ENCODE data around the gene PIGW. TPM values are rescaled to one million over a fixed set of nuclear protein-coding genes. Genes with fewer than 3 reads are reported as not detected.
A peak's percentile ranks its signal among the peaks of the same experiment; 100 is the strongest.

The PIGW gene
- total RNA-seq, 4 donors from 2014 or later = 6.9 to 11.0 (median 9.0) TPM

DNA sequence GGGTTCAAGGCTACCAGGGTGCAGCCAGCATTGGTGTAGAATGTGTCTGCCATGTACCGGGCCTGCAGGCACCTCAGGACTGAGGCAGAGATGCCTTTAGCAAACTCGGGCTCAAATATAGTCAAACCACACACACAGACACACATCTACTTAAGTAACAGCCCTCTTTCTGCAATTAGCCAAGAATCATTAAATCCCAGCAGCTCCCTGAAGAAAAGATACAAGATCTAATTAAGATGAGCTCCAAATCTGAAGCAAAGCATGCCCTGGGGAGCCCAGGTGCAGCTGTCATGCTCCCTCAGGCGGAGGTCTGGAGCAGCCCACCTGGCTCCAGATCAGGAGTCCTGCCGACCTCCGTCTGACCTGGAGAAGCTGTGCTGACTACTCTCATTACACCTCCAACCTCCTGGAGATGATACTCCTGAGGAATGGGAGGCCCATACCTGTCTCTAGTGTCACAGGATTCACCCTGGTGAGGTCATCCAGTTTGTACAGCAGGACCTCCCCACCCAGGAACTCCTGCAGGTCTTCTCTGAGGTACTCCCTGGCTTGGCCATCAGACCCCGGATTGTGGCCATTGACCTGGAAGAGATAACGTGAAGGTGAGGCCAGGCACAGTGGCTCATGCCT, 7.1 kb upstream of the PIGW start:
- 80 to 96% methylated on average over 1 to 6 of the region's 7 CpGs for WGBS, 2 donors
- DNase-seq = no peak
- Histone ChIP-seq H3K27ac (no peak overlapping the region), H3K9me3 (no peaks in the 10 kb centered on the region), H3K27me3 (no peaks in the 10 kb centered on the region), H3K4me1 (peaks cover 2 to 12% (median 5%) of the 10 kb centered on the region in 3 donors), H3K4me3 (no peak overlapping the region), H3K36me3 (peaks cover 11 to 100% (median 18%) of the 10 kb centered on the region in 3 donors)
- TF ChIP-seq, protein P1, sequence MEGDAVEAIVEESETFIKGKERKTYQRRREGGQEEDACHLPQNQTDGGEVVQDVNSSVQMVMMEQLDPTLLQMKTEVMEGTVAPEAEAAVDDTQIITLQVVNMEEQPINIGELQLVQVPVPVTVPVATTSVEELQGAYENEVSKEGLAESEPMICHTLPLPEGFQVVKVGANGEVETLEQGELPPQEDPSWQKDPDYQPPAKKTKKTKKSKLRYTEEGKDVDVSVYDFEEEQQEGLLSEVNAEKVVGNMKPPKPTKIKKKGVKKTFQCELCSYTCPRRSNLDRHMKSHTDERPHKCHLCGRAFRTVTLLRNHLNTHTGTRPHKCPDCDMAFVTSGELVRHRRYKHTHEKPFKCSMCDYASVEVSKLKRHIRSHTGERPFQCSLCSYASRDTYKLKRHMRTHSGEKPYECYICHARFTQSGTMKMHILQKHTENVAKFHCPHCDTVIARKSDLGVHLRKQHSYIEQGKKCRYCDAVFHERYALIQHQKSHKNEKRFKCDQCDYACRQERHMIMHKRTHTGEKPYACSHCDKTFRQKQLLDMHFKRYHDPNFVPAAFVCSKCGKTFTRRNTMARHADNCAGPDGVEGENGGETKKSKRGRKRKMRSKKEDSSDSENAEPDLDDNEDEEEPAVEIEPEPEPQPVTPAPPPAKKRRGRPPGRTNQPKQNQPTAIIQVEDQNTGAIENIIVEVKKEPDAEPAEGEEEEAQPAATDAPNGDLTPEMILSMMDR (IDR thresholded peaks at IDR 0.05) = no peak
- TF ChIP-seq POLR2A (IDR thresholded peaks at IDR 0.05) = no peak
- intact Hi-C loops (cut with DNase I) = no loop called here

DNA sequence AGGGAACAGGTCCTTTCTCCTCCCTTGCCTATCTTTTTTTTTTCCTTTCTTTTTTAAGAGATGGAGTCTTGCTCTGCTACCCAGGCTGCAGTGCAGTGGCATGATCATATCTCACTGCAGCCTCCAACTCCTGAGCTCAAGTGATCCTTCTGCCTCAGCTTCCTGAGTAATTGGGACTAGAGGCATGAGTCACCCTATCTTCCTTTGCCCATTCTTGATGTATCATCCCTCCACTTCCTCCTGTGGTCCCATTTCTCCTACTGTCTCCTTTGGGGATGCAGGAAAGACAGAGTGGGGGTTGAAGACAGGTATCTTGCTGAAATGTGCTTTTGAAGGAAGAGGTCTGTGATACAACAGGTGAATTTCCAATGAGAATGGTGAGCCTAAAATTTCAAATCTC, 5.7 kb upstream of the PIGW start:
- DNase-seq = no peak
- Histone ChIP-seq H3K27ac (no peak overlapping the region), H3K36me3 (peaks cover 11 to 95% (median 18%) of the 10 kb centered on the region in 3 donors)

DNA sequence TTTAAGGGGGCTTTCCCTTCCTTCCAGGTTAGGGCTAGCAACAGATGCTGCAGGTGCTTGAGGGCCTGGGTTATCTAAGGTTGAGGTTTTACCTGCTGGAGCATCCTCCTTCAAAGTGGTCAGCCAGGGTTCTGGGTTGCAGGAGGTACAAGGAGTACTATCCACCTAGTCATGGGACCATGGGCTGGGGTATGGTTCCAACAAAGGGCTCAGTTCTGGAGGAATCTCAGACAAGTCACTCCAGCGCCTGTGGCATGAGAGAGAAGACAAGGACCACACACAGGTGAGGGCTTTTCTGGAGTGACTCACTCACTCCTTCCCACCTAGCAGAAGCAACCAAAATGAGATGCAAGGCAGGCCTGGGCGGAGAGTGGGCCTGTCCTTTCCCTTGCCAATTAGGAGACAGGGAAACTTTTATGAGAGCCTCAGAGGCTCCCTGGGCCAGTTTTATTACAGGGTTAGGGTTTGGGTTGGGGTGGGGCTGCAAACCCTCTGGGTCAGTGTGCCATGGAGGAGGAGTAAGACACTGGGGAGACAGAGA, 2.3 kb upstream of the PIGW start:
- Histone ChIP-seq H3K4me1 (peaks cover 12 to 36% (median 12%) of the 10 kb centered on the region in 3 donors), H3K9me3 (no peaks in the 10 kb centered on the region), H3K27ac (peak overlapping the region; percentile 97 to 100 (median 98)), H3K36me3 (peaks cover 0 to 68% (median 6%) of the 10 kb centered on the region in 3 donors), H3K27me3 (no peaks in the 10 kb centered on the region), H3K4me3 (no peak overlapping the region)
- intact Hi-C loops (cut with DNase I) = loop anchor here (5.0 kb wide), 1 partner anchor 45 kb away; the partner anchor contains the start of gene ZNHIT3
- no peak for DNase-seq
- no peak for TF ChIP-seq POLR2A (IDR thresholded peaks at IDR 0.05)
- TF ChIP-seq, protein P1 (IDR thresholded peaks at IDR 0.05) = no peak
- WGBS, 2 donors = 14 to 80% methylated on average over 1 of the region's 2 CpGs

More for the DNA sequence above, 5.7 kb upstream of the PIGW start:
- intact Hi-C loops (cut with DNase I) = no loop called here
- Histone ChIP-seq H3K4me1 (peaks cover 12 to 26% (median 12%) of the 10 kb centered on the region in 3 donors), H3K9me3 (no peaks in the 10 kb centered on the region), H3K4me3 (no peak overlapping the region), H3K27me3 (no peaks in the 10 kb centered on the region)
- TF ChIP-seq POLR2A (IDR thresholded peaks at IDR 0.05) = no peak
- TF ChIP-seq, protein P1 (IDR thresholded peaks at IDR 0.05) = no peak

DNA sequence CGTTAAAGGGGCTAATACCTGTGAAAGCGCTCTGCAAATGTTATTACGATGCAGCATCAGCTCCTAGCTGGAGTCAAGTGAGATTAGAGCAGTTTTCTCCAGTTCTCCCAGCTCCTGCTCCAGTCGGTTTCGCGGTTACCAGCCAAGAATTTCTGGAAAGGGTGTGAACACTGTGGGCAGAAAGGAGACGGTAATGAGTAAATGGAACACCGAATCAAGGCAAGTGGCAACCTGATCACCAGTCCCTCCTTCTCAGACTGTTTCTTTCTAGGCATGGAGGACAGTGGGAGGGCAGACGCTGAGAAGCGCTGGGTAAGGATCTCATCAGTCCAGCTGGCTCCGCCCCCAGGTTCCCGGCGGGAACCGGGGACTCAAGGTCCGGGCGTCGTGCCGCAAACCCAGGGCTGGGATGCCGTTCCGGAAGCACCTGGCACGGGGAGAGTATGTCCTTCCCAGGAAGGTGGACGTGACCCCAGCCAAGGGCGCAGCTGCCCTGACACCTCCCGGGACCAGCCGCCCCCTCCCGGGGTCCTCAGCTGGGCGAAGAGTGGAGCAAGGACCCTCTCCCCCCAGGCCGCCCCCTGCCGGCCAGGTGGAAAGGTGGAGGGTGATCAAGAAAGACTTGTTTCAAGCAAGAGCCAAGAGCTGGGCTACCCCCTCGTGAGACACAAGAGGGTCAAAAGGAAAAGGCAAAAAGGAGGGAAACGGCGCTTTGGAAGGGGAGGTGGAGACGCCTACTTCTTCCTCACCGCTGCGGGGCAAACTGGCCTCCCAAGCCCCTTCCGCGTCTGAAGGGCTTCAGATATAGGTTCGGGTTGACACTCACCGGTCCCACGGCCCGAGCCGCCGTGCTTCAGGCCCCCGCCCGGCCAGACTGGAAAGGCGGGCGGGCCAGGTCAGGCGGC, 600 bp upstream of the PIGW start:
- H3K27ac ChIP-seq = peak overlapping the region; percentile 97 to 100 (median 98)
- DNase-seq = no peak
- no peaks in the 10 kb centered on the region for H3K9me3 ChIP-seq
- peak overlapping the region; percentile 82 to 94 (median 94) for H3K4me3 ChIP-seq
- H3K27me3 ChIP-seq = no peaks in the 10 kb centered on the region
- H3K4me1 ChIP-seq = peaks cover 12 to 36% (median 12%) of the 10 kb centered on the region in 3 donors
- intact Hi-C loops (cut with DNase I) = loop anchor here (5.0 kb wide), 1 partner anchor 47 kb away; the partner anchor contains the start of gene ZNHIT3
- TF ChIP-seq, protein P1 (IDR thresholded peaks at IDR 0.05) = peak; percentile 14 to 60 (median 39)
- peak in 3 of 4 donors; percentile 29 to 50 (median 39) for TF ChIP-seq POLR2A (IDR thresholded peaks at IDR 0.05)
- peaks cover 0 to 68% (median 4%) of the 10 kb centered on the region in 3 donors for H3K36me3 ChIP-seq
- WGBS, 2 donors = 10 to 11% methylated on average over 24 to 27 of the region's 48 CpGs
